AG04450 (cell line): ENCODE measurements around the gene SLC38A9. TPM values are rescaled to one million over a fixed set of nuclear protein-coding genes. Genes with fewer than 3 reads are reported as not detected.

ENCODE experiments used
- CTCF ChIA-PET: fragments of 300-600, 350-600 bp; formaldehyde crosslinking; extraction: SDS; loops from one replicate; lab custom pipeline; 2022; ENCODE audit warnings: antibody characterized with exemption, inconsistent platforms; lab: Charles Lee
- POLR2A ChIA-PET: fragments of 350-600 bp; formaldehyde crosslinking; extraction: SDS; loops from one replicate; lab custom pipeline; 2021; ENCODE audit warnings: antibody characterized with exemption, inconsistent platforms; lab: Yijun Ruan, JAX
- DNase-seq: peaks from one replicate; pipeline ENCODE4 v3.0.0-alpha.2; 2011; ENCODE audit warnings: low read depth, low spot score
- H3K27ac ChIP-seq: one replicate; pipeline ENCODE4 v1.5.1; 2012; ENCODE audit warnings: low read depth, low read length, control low read depth
- H3K27me3 ChIP-seq: one replicate; pipeline ENCODE4 v1.6.0; 2012; ENCODE audit warnings: low read length; ENCODE audit not compliant: control insufficient read depth, insufficient read depth
- H3K4me3 ChIP-seq: 2 replicates; pipeline ENCODE4 v1.5.1; 2011; ENCODE audit warnings: mild to moderate bottlenecking, low read depth, low read length, control low read depth
- H3K9me3 ChIP-seq: 2 replicates; pipeline ENCODE4 v1.5.1; 2012; ENCODE audit warnings: low read length; ENCODE audit not compliant: control insufficient read depth, insufficient read depth
- CTCF ChIP-seq: IDR thresholded peaks from 2 replicates; pipeline ENCODE4 v1.5.1; 2011; ENCODE audit warnings: low read depth, low read length, control low read depth, inconsistent platforms
- polyA plus RNA-seq: library from polyadenylated mRNA; depleted of rRNA; stranded (reverse); fragments of >200 nt; gene quantifications from 2 replicates; pipeline ENCODE4 v1.2.3, GENCODE V29; 2011

SLC38A9 gene
- polyA plus RNA-seq, 1 experiment, result 25.3 TPM

GRCh38 chr5:55583578-55583977 lies 128.5 kb downstream of the SLC38A9 start:
- Histone ChIP-seq H3K9me3 (no peaks in the 10 kb centered on the region), H3K4me3 (no peak overlapping the region), H3K27ac (no peak overlapping the region), H3K27me3 (no peaks in the 10 kb centered on the region)
- TF ChIP-seq CTCF, result no peak
- ChIA-PET CTCF (no interaction called here), POLR2A (no interaction called here)
- no peak for DNase-seq

GRCh38 chr5:55582256-55582655 lies 129.9 kb downstream of the SLC38A9 start:
- CTCF ChIA-PET, result interaction anchor here (0.8 kb wide), 1 partner anchor 180 kb away, joined by 3 read pairs; no protein-coding TSS in a partner anchor

GRCh38 chr5:55580042-55580441 lies 132.1 kb downstream of the SLC38A9 start:
- Histone ChIP-seq H3K4me3 (no peak overlapping the region), H3K27ac (no peak overlapping the region), H3K27me3 (no peaks in the 10 kb centered on the region), H3K9me3 (no peaks in the 10 kb centered on the region)
- no peak for DNase-seq
- no peak for TF ChIP-seq CTCF
- CTCF ChIA-PET, result no interaction called here
- POLR2A ChIA-PET, result no interaction called here

More at GRCh38 chr5:55582256-55582655, 129.9 kb downstream of the SLC38A9 start:
- Histone ChIP-seq H3K4me3 (no peak overlapping the region), H3K27me3 (no peaks in the 10 kb centered on the region), H3K27ac (no peak overlapping the region), H3K9me3 (no peaks in the 10 kb centered on the region)
- POLR2A ChIA-PET, result no interaction called here
- no peak for TF ChIP-seq CTCF
- DNase-seq, result no peak

GRCh38 chr5:55578771-55579170 lies 133.4 kb downstream of the SLC38A9 start:
- TF ChIP-seq CTCF, result no peak
- POLR2A ChIA-PET, result no interaction called here
- Histone ChIP-seq H3K4me3 (no peak overlapping the region), H3K9me3 (no peaks in the 10 kb centered on the region), H3K27ac (no peak overlapping the region), H3K27me3 (no peaks in the 10 kb centered on the region)
- CTCF ChIA-PET, result interaction anchor here (0.6 kb wide), 1 partner anchor 674 kb away, joined by 5 read pairs; no protein-coding TSS in a partner anchor
- no peak for DNase-seq

- ChIA-PET CTCF (no interaction called here), POLR2A (no interaction called here)
- no peak for TF ChIP-seq CTCF
- no peaks in the 10 kb centered on the region for H3K9me3 ChIP-seq
- no peak overlapping the region for H3K4me3 ChIP-seq
- no peak for DNase-seq
- H3K27me3 ChIP-seq, result no peaks in the 10 kb centered on the region
- H3K27ac ChIP-seq, result no peak overlapping the region
These were observed 134.6 kb downstream of the SLC38A9 start for GRCh38 chr5:55577353-55578060.
